Measurements from ENCODE around the gene PGAM2. TPM values are rescaled to one million over a fixed set of nuclear protein-coding genes. Genes with fewer than 3 reads are reported as not detected.

Gene PGAM2
- total RNA-seq, 1 experiment from 2014 or later, result 2.4 TPM

DNA sequence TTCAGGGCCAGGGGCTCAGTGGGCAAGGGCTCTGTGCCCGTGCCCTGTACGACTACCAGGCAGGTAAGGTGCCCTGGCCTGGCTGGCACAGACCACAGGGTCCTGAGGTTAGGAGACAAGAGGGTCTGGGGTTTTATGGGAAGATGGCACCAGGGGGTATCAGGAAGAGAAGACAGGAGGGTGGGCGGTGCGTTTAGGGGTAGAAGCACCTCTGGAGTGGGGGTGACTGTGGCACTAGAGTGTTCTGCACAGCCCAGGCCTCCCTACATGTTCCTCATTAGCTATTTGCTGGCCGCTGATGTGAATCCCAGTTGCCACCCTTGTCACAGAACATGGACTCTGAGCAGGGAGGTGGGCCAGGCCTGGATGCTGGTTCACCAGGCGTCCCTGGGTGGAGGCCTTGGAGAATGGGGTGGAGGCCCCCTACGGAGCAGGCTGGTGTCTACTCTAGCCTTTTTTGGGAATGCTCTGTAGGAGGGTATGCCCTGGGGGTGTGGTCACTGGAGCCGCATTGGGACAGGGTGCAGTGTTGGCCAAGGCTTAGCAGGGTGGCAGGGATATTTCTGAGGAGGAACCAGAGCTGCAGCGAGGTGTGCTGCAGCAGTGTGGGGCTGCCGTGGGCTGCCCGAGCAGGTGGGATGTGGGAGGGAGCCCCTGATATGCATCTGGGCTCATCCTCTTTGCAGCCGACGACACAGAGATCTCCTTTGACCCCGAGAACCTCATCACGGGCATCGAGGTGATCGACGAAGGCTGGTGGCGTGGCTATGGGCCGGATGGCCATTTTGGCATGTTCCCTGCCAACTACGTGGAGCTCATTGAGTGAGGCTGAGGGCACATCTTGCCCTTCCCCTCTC lies 5.0 kb downstream of the PGAM2 start:
- DNase-seq (ENCODE audit: low spot score) (no peak), ATAC-seq (no peak)
- Mint-ChIP-seq H3K27me3 (ENCODE audit: low read depth) (no peaks in the 10 kb centered on the region; the same call in 1 of the 2 replicates), H3K36me3 (peaks cover 32% of the 10 kb centered on the region), H3K9me3 (no peaks in the 10 kb centered on the region), H3K4me3 (no peak overlapping the region), H3K27ac (no peak overlapping the region), H3K4me1 (peaks cover 18% of the 10 kb centered on the region)
- ChIA-PET POLR2A (no interaction called here), CTCF (no interaction called here)
- no peak for TF ChIP-seq FOXJ3 (CRISPR knock-in tag; IDR thresholded peaks at IDR 0.05; ENCODE audit: borderline replicate concordance)
- TF ChIP-seq ESRRA (CRISPR knock-in tag; IDR thresholded peaks at IDR 0.05; ENCODE audit: borderline replicate concordance), result no peak
- no peak for TF ChIP-seq PRRX2 (CRISPR knock-in tag; IDR thresholded peaks at IDR 0.05)
- TF ChIP-seq, protein P1, sequence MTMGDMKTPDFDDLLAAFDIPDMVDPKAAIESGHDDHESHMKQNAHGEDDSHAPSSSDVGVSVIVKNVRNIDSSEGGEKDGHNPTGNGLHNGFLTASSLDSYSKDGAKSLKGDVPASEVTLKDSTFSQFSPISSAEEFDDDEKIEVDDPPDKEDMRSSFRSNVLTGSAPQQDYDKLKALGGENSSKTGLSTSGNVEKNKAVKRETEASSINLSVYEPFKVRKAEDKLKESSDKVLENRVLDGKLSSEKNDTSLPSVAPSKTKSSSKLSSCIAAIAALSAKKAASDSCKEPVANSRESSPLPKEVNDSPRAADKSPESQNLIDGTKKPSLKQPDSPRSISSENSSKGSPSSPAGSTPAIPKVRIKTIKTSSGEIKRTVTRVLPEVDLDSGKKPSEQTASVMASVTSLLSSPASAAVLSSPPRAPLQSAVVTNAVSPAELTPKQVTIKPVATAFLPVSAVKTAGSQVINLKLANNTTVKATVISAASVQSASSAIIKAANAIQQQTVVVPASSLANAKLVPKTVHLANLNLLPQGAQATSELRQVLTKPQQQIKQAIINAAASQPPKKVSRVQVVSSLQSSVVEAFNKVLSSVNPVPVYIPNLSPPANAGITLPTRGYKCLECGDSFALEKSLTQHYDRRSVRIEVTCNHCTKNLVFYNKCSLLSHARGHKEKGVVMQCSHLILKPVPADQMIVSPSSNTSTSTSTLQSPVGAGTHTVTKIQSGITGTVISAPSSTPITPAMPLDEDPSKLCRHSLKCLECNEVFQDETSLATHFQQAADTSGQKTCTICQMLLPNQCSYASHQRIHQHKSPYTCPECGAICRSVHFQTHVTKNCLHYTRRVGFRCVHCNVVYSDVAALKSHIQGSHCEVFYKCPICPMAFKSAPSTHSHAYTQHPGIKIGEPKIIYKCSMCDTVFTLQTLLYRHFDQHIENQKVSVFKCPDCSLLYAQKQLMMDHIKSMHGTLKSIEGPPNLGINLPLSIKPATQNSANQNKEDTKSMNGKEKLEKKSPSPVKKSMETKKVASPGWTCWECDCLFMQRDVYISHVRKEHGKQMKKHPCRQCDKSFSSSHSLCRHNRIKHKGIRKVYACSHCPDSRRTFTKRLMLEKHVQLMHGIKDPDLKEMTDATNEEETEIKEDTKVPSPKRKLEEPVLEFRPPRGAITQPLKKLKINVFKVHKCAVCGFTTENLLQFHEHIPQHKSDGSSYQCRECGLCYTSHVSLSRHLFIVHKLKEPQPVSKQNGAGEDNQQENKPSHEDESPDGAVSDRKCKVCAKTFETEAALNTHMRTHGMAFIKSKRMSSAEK (CRISPR knock-in tag; IDR thresholded peaks at IDR 0.05; ENCODE audit: borderline replicate concordance), result no peak
- no peak for TF ChIP-seq ZBTB21 (CRISPR knock-in tag; IDR thresholded peaks at IDR 0.05; ENCODE audit: borderline replicate concordance)
- TF ChIP-seq, protein P2, sequence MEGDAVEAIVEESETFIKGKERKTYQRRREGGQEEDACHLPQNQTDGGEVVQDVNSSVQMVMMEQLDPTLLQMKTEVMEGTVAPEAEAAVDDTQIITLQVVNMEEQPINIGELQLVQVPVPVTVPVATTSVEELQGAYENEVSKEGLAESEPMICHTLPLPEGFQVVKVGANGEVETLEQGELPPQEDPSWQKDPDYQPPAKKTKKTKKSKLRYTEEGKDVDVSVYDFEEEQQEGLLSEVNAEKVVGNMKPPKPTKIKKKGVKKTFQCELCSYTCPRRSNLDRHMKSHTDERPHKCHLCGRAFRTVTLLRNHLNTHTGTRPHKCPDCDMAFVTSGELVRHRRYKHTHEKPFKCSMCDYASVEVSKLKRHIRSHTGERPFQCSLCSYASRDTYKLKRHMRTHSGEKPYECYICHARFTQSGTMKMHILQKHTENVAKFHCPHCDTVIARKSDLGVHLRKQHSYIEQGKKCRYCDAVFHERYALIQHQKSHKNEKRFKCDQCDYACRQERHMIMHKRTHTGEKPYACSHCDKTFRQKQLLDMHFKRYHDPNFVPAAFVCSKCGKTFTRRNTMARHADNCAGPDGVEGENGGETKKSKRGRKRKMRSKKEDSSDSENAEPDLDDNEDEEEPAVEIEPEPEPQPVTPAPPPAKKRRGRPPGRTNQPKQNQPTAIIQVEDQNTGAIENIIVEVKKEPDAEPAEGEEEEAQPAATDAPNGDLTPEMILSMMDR (IDR thresholded peaks at IDR 0.05), result no peak
- no peak for TF ChIP-seq ZNF396 (CRISPR knock-in tag; IDR thresholded peaks at IDR 0.05; ENCODE audit: borderline replicate concordance)
- TF ChIP-seq NFYB (CRISPR knock-in tag; conservative IDR thresholded peaks at IDR 0.05; ENCODE audit: low read depth), result no peak
- TF ChIP-seq, protein P3, sequence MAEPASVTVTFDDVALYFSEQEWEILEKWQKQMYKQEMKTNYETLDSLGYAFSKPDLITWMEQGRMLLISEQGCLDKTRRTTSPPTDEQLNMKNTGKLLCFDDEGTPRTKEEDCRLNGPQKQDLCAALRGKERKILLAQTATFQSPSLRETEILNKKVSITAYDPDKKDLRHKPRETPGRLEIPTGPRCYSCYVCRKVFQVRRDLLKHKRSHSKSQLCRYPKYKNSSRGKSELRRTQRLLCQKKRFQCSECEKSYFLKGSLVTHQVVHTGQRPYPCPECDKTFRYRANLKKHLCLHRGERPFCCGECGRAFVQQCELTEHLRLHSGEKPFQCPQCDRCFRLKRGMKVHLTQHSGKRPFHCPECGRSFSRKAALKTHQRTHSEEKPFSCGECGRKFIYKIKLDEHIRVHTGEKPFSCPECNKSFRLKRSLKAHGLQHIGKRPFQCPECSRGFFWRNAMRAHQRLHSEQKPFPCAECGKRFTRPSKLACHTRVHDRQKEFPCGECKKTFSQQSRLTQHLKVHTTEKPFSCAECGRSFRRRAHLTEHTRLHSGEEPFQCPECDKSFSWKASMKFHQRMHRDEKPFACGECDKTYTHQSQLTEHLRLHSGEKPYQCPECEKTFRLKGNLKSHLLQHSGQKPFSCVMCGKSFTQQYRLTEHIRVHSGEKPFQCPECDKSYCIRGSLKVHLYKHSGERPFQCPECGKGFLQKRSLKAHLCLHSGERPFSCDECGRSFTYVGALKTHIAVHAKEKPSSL (CRISPR knock-in tag; conservative IDR thresholded peaks at IDR 0.05), result no peak
- TF ChIP-seq ETV6 (CRISPR knock-in tag; IDR thresholded peaks at IDR 0.05), result no peak
- TF ChIP-seq KAT7 (CRISPR knock-in tag; IDR thresholded peaks at IDR 0.05; ENCODE audit: borderline replicate concordance), result no peak
- TF ChIP-seq ZNF671 (CRISPR knock-in tag; IDR thresholded peaks at IDR 0.05), result no peak
- no peak for TF ChIP-seq NR2C2 (CRISPR knock-in tag; IDR thresholded peaks at IDR 0.05)
- TF ChIP-seq ZNF416 (CRISPR knock-in tag; IDR thresholded peaks at IDR 0.05), result no peak
- TF ChIP-seq SMAD3 (CRISPR knock-in tag; IDR thresholded peaks at IDR 0.05; ENCODE audit: borderline replicate concordance), result no peak
- TF ChIP-seq, protein P4, sequence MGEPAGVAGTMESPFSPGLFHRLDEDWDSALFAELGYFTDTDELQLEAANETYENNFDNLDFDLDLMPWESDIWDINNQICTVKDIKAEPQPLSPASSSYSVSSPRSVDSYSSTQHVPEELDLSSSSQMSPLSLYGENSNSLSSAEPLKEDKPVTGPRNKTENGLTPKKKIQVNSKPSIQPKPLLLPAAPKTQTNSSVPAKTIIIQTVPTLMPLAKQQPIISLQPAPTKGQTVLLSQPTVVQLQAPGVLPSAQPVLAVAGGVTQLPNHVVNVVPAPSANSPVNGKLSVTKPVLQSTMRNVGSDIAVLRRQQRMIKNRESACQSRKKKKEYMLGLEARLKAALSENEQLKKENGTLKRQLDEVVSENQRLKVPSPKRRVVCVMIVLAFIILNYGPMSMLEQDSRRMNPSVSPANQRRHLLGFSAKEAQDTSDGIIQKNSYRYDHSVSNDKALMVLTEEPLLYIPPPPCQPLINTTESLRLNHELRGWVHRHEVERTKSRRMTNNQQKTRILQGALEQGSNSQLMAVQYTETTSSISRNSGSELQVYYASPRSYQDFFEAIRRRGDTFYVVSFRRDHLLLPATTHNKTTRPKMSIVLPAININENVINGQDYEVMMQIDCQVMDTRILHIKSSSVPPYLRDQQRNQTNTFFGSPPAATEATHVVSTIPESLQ (CRISPR knock-in tag; IDR thresholded peaks at IDR 0.05), result no peak
- TF ChIP-seq, protein P5, sequence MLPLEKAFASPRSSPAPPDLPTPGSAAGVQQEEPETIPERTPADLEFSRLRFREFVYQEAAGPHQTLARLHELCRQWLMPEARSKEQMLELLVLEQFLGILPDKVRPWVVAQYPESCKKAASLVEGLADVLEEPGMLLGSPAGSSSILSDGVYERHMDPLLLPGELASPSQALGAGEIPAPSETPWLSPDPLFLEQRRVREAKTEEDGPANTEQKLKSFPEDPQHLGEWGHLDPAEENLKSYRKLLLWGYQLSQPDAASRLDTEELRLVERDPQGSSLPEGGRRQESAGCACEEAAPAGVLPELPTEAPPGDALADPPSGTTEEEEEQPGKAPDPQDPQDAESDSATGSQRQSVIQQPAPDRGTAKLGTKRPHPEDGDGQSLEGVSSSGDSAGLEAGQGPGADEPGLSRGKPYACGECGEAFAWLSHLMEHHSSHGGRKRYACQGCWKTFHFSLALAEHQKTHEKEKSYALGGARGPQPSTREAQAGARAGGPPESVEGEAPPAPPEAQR (CRISPR knock-in tag; IDR thresholded peaks at IDR 0.05), result no peak
- no peak for TF ChIP-seq EMX1 (CRISPR knock-in tag; IDR thresholded peaks at IDR 0.05)
- TF ChIP-seq, protein P6, sequence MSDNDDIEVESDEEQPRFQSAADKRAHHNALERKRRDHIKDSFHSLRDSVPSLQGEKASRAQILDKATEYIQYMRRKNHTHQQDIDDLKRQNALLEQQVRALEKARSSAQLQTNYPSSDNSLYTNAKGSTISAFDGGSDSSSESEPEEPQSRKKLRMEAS (CRISPR knock-in tag; IDR thresholded peaks at IDR 0.05), result no peak

All from WTC11 (cell line).